GM21515 (cell line): Measurements from ENCODE around the gene JUN.

Source experiments
- ATAC-seq: cut with Tn5 transposase; IDR thresholded peaks from one replicate; pipeline ENCODE4 v1.9.1; 2021; ENCODE audit not compliant: unreplicated experiment

The JUN gene

DNA sequence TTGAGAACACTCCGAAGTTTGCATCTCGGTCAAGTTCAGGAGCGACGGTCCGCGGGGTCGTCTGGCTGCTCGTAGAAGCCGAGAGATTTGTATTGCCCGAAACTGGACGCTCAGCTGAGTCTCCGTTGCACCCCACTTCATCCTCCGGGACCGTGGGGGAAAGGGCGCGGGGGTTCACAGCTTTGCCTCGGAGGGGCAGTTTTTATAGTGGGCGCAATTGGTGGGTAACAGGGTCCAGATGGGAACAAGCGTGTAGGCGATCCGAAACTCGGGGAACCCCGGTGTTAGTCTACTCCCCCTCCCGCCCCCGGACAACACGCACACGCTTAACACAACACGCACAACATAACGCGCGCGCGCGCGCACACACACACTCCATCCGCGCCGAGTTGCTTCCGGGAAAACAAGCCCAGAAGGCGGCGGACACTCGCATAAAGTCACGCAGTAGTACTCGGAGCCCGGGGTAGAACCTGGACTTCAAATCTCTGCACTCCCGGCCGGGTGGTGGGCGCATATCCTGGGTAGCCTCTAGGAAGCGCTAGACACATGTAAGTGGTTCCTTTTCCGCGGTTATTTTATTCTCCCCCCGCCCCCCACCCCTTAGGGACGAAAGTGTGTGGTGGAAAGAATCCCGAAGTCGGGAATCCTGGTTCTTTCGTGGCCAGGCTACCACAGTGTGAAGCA, 1.1 kb upstream of the JUN start:
- no peak for ATAC-seq

DNA sequence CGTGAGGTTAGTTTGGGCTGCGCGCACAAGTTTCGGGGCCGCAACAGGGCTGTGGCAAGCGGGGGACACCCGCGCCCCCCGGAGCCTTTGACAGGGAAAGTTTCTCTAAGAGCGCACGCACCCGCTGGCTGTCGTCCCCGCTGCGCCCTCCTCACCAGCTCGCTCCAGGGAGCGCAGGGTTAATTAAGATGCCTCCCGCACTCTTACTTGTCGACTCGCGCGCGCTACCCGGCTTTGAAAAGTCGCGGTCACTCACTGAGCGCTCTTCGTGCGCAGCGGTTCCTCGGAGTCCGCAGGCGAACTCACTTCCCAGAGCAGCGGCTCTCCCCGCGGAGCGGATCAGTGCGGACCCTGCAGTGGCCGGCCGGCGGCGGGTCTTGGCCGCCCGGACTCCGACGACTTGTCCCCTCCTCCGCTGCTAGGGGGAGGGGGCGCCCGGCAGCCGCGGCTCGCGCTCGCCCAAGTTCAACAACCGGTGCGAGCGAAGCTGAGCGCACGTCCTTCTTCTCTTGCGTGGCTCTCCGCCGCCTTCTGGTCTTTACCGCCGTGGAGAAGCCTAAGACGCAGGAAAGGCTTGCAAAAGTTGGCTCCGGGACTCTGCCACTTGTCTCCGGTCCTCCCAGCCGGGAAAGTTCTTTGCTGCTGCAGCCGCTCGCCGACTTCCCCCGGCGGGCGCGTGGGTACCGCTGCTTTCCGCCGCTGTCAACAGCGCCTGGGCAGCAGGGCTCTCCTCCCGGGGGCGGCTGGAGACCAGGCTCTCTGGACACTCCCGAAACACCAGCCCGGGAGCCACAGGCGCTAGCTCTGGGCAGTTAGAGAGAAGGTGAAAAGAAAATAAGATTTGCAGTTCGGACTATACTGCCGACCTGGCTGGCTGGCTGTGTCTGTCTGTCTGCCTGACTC, 506 bp downstream of the JUN start:
- ATAC-seq, result peak; percentile 7

DNA sequence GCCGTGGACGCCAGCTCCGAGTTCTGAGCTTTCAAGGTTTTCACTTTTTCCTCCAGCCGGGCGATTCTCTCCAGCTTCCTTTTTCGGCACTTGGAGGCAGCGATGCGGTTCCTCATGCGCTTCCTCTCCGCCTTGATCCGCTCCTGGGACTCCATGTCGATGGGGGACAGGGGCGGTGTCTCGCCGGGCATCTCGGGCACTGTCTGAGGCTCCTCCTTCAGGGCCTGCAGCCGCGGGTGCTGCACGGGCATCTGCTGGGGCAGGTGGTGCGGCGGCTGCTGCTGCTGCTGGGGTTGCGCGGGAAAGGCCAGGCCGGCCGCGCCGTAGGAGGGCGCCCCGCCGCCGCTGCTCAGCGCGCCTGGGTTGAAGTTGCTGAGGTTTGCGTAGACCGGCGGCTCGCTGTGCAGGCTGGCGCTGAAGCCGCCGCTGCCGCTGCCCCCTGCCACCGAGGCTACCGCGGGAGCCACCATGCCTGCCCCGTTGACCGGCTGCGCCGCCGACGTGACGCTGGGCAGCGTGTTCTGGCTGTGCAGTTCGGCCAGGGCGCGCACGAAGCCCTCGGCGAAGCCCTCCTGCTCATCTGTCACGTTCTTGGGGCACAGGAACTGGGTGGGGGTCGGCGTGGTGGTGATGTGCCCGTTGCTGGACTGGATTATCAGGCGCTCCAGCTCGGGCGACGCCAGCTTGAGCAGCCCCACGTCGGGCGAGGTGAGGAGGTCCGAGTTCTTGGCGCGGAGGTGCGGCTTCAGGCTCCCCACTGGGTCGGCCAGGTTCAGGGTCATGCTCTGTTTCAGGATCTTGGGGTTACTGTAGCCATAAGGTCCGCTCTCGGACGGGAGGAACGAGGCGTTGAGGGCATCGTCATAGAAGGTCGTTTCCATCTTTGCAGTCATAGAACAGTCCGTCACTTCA, 1.4 kb downstream of the JUN start:
- ATAC-seq, result peak; percentile 14

DNA sequence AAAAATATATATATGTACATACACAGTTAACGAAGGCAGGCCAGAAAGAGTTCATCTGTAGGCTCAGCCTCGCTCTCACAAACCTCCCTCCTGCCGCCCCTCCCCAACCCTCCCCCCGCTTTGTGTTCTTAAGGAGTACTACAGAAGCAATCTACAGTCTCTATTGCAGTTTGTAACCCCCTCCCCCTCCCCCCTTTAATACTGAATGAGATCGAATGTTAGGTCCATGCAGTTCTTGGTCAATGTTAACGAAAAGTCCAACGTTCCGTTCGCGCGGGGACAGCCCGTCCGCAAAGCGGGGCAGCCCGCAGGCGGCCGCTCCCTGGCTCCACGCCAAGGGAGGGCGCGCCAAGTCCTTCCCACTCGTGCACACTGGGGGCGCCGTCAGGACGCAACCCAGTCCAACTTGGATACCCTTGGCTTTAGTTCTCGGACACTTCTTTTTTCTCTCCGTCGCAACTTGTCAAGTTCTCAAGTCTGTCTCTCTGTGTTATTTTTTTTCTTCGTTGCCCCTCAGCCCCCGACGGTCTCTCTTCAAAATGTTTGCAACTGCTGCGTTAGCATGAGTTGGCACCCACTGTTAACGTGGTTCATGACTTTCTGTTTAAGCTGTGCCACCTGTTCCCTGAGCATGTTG, 2.2 kb downstream of the JUN start:
- ATAC-seq, result no peak

DNA sequence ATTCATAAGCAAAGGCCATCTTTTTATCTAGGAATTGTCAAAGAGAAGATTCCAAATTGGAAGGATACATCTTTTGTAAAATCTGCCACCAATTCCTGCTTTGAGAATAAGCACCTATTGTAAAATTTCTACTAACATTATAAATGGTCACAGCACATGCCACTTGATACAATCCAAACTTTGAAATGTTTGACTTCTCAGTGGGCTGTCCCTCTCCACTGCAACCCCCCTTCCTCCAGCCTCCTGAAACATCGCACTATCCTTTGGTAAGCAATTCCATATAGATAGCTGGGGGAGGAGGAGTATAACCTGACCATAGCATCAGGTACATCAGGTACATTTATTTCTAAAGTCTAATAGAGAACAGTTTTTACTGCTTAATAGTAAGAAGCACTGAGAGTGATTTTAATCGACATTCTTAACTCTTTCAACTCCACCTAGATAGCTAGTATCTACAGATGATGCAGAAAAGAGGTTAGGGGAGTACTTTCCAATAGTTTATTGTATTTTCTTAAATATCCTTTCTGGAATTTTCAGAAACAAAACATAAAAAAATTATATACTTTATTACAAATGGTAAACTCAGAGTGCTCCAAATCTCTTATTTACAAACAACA, 2.9 kb downstream of the JUN start:
- no peak for ATAC-seq

DNA sequence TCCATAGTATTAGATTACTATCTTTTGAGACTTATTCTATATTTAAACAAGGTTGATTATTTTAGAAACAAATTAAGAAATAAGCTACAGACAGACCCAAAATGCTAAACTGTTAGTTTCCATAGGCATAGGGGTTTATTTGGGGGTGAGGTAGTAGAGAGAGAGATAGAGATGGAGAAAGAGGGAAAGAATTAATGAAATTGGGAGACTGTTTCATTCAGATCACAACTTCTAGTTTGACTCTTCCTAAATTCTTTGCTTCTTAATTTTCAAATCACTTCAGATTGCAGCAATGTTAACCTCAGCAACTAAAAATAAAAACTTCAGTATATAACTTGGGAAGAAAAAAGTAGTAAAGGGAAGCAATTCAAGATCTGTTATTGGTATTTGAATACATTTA, 3.4 kb downstream of the JUN start:
- ATAC-seq, result no peak

DNA sequence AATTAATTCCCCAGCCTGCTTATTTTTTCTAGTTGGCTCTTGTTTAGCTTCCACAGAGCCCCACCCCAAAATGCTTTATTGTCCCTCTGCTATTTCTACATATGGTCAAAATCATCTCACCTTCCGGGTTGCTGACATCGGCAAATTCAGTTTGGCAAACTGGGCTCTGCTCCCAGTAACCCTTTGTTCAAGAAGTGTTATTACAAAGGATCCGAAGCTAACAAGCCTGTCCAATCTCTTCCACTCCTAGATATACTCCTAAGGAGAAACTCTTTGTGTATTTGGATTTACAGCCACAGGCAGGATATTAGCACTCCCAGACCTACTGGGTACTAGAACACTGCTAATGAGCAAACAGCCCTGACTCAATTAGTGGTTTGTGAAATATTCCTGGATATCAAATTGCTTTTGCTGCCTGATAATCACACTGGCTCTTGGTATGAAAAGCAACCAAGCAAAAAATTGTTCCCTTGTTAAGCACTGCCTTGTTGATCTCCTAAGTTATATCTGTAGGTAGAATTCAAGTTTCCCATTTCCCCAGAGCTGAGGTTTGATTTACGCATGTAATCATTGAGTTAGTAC, 4.0 kb downstream of the JUN start:
- no peak for ATAC-seq

DNA sequence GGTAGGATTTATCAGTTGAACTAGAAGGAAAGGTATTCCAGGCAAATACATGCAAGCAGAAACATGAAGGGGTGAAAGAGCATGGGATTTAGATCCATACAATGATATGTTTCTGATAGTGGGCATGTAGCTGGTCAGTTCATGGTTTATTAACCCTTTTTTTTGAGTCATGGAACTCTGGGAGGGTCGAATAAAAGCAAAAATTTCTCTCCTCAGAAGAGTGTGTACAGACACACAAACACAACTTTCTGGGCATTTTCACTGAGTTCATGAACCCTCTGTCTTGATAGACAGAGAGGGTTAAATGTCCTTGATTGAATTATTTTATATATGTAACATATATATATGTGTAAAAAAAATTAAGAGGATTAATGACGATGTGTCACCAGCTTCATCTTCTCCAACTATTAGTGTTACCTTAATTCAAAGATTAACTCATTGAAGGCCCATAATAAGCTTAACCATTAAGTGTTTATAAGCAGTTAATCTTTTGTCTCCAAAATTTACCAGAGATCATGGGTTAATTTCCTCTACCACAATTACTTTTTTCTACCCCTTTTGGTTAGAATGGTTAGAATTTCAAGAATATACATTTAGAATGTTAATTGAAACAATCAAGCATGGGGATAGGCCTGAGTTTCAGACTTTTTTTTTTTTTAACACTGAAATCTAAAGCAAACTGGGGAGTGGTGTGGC, 4.6 kb downstream of the JUN start:
- no peak for ATAC-seq

DNA sequence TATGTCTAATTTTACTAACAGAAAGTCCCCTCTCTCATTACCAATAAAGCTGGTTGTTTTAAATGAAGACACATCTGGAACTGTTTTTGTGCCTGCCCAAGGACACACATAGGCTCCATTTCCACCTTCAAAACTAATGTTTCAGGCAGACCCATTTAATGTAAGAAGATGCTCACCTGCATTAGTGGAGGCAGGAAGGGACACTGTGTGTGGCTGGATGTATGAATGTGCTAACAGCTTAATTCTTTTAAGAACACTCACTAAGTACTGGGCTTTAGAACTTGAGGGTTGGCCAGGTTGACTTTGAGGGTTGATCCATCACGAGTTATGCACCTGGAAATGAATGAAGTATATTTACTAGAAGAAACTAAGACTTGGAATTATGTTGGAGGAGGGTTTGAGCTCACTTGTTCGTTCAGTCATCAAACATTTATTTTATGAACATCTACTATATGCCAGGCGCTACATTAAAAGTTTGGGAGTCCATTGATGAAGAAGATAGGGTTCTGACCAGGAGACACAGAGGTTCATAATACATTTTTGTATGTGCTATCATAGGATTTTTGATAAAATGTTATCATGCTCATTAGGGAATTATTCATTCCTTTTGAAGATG, 5.4 kb downstream of the JUN start:
- ATAC-seq, result no peak

DNA sequence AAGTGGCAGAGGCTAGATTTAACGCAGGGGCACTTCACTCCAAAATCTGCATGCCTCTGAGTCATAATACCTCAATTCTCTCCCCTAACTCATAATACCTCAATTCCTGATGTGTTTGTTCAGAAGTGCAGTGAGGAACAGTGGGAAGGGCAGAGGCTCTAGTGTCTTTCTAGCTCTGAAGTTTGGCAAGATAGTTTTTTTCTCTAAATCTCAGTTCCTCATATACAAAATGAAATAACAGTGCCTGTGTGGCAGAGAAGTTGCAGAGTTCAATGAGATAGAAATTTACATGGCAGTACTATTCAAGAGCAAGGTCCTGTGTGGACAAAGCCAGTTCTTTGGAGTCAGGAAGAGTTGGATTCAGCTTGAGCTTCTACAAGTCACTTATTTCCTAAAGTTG, 9.8 kb downstream of the JUN start:
- no peak for ATAC-seq

DNA sequence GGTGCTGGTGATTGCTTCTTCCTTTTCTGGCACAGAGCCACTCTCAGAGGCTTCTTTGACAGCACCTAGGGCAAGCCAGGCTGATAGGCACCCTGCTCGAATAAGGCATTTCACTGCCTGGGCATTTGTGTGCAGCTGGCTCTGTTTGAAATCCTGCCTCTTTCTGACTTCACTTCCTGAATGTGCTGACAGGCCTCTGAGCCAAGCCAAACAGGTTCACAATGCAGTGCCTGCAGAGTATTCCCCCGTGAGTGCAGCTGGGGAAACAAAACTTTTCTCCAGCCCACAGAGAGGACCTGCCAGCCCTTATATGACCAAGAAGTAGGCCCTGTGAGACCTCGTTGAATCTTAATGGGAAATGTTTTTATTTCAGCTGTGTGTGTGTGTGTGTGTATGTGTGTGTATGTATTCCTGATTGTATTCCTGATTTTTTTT, 10.4 kb downstream of the JUN start:
- ATAC-seq, result peak; percentile 82

DNA sequence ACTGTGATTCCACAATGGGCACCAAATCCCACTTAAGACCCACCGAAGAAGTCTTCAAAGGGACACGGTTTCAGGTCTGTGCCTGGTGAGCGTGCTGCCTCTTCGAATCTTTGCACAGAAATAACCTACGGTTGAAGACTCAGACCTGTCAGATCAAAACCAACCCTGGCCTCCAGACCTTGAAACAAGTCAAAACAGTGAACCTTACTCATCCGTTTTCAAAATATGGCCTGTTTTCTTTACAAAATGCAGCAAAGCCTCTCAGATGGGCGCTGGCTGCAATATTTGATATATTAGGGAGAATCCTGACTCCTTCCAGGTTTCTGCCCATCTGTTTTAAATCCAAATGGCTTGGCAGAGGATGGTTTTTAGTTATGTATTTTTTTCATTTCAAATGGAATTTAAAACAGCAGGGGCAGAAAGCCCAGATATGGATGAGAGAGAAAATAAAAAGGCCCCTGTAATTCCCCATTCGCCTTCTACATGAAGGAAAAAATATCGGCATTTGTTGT, 14.0 kb downstream of the JUN start:
- ATAC-seq, result no peak

DNA sequence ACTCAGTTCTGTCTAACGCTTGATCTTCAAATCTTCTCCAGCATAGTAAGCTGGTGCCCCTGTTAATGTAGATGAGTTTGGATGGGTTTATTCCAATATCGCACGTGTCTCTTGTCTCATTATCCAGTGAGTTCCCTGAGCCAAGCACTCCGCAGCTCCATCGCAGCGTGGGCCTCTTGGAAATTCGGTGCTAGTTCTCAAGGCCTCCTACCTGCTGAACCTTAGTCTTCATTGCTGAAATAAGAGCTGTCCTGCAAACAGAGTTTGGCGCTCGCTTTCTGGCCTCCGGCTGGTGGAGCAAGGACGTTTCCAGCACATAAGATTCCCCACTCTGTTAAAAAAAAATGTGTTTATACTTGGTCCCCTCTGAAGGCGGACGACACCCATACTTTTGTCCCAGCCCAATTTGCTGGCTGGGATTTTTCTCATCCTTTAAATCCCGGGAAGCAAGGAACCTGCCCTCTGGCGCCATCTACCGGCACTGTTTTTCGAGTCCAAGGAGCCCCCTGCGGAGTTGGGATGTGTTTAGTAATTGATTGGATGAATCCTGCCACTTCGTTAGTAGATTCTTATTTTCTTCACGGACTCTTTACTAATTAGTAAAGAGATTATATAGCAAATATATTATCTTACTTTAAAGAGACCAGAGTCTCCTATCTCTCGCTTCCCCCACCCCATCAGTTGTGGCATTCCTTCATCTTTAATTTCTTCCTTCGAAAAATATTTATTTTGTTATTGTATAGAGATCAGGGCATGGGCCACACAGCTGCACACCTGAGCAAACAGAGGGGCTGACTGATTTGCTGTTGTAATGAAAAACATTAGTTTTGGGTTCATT, 14.7 kb downstream of the JUN start:
- no peak for ATAC-seq

DNA sequence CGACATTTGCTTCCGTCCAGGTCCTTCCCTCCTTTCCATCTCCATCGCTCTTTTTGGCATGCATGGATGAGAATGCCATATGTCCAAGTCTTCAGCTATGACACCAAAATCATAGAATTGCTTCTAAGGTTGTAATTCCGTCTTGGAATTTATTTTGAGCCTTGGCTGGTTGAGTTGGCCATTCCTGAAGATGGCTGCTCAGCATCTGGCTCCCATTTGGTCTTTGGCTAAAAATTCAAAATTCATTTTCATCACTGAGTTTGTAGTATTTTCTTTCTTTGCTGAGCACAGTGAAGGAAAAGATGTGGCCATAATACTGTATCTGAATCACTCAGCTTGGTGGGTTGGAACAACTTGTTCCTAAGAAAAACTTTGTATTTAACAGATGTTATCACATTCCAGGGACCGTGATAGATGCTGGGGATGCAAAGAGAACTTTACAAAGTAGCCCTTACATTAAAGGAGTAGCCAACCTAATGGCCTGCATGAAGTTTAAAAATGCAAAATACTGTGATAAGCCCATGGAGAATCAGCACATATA, 15.6 kb downstream of the JUN start:
- ATAC-seq, result no peak

DNA sequence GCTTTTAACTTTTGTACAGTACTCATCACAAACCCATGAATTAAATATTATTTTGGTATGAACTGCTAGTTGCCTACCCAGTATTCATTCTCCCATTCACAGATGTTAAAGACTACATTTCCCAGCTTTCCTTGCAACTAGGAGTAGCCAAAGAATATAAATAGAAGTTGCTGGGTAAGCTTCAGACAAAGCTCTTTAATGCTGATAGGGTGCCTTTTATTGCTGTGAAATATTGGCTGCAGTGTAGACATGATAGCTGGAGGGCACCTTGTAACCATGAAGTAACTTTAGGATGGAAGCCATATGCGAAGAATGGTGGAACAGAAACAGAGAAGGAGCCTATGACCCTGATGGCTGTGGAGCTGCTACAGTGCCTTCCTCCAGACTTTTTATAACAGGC, 16.7 kb downstream of the JUN start:
- no peak for ATAC-seq

DNA sequence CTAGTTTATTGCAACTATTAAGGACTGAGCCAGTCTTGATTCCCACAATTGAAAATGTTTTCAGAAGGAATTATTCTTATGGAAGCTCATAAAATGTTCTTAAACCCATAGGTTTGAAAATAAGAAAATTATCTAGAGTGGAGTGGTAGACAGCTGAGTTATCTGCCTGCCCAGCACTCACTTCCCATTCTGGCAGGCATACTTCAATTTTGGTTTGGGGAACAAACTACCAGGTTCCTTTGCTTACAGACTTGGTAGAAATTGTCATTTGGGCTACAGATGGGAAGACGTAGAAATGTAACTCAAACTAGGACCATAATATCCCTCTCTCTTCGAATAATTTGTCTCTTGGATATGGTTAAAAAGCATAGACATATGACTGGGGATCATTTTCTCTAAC, 18.4 kb downstream of the JUN start:
- no peak for ATAC-seq

DNA sequence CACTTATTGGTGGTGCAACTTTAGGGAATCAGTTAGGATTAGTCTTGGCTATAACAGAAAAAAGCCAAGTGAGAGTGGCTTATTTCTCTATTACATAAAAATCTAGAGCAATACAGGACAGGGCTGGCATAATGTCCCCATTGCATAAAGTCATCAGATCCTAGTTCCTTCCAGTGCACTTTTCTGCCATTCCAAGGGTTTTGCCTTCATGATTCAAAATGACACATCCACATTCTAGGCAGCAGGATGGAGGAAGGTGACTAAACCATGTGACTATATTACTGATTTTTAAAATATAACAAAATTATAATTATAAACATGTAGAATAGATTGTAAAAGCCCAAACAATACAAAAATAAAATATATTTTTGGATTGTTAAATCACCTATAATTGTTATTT, 18.8 kb downstream of the JUN start:
- ATAC-seq, result no peak
